ENCODE data around the gene MGST3.
A peak's percentile ranks its signal among the peaks of the same experiment; 100 is the strongest.
"Not testable (repeated sequence)": the region's sequence is repeated elsewhere in the genome, so short reads cannot be mapped to it uniquely, and the experiment has no call there.

Gene MGST3

GRCh38 chr1:165696625-165697100, 65.6 kb downstream of the MGST3 start:
- in situ Hi-C loops (cut with MboI; ENCODE audit: low pct_unique_long_range_greater_than_20kb, low sequenced_read_pairs, unreplicated experiment), result no loop called here
- DNase-seq (ENCODE audit: low spot score), result no peak
- TF ChIP-seq, protein P1, sequence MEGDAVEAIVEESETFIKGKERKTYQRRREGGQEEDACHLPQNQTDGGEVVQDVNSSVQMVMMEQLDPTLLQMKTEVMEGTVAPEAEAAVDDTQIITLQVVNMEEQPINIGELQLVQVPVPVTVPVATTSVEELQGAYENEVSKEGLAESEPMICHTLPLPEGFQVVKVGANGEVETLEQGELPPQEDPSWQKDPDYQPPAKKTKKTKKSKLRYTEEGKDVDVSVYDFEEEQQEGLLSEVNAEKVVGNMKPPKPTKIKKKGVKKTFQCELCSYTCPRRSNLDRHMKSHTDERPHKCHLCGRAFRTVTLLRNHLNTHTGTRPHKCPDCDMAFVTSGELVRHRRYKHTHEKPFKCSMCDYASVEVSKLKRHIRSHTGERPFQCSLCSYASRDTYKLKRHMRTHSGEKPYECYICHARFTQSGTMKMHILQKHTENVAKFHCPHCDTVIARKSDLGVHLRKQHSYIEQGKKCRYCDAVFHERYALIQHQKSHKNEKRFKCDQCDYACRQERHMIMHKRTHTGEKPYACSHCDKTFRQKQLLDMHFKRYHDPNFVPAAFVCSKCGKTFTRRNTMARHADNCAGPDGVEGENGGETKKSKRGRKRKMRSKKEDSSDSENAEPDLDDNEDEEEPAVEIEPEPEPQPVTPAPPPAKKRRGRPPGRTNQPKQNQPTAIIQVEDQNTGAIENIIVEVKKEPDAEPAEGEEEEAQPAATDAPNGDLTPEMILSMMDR (IDR thresholded peaks at IDR 0.05; ENCODE audit: extremely low read depth, insufficient read depth, missing control alignments), result no peak

- DNase-seq (ENCODE audit: low spot score), result no peak
- in situ Hi-C loops (cut with MboI; ENCODE audit: low pct_unique_long_range_greater_than_20kb, low sequenced_read_pairs, unreplicated experiment), result no loop called here
- TF ChIP-seq, protein P1 (IDR thresholded peaks at IDR 0.05; ENCODE audit: extremely low read depth, insufficient read depth, missing control alignments), result no peak
These were observed 66.5 kb downstream of the MGST3 start for GRCh38 chr1:165697491-165697880.

- peak; percentile 86 for DNase-seq (ENCODE audit: low spot score)
- in situ Hi-C loops (cut with MboI; ENCODE audit: low pct_unique_long_range_greater_than_20kb, low sequenced_read_pairs, unreplicated experiment), result no loop called here
- TF ChIP-seq, protein P1 (IDR thresholded peaks at IDR 0.05; ENCODE audit: extremely low read depth, insufficient read depth, missing control alignments), result peak; percentile 54
These were observed 67.1 kb downstream of the MGST3 start, which contains the start of gene ALDH9A1 for GRCh38 chr1:165697881-165698760. Gene ALDH9A1, minus strand, starts transcription at chr1:165698562. Its CDS starts 4 bp downstream, at chr1:165698558.

GRCh38 chr1:165698761-165699052, 67.7 kb downstream of the MGST3 start:
- in situ Hi-C loops (cut with MboI; ENCODE audit: low pct_unique_long_range_greater_than_20kb, low sequenced_read_pairs, unreplicated experiment), result no loop called here
- no peak for DNase-seq (ENCODE audit: low spot score)
- TF ChIP-seq, protein P1 (IDR thresholded peaks at IDR 0.05; ENCODE audit: extremely low read depth, insufficient read depth, missing control alignments), result no peak

DNA sequence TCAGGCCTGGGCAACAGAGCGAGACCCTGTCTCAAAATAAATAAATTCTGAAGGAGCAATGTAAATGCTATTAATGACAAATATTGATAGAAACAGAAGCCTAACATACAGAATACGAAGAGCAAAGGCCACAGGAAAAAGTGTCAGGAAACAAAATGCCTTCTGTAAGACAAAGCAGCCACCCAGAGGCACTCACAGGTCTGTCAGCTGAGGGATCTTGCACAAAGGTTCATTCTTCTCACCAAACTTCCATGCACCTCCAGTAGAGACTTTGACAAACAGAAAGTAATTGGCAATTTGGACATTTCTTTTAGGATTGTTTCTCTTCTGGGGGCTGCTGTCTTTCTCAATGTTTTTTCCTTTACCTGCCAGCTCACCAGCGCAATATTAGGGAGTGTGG, 68.5 kb downstream of the MGST3 start:
- TF ChIP-seq, protein P1 (IDR thresholded peaks at IDR 0.05; ENCODE audit: extremely low read depth, insufficient read depth, missing control alignments), result no peak
- no peak for DNase-seq (ENCODE audit: low spot score)
- in situ Hi-C loops (cut with MboI; ENCODE audit: low pct_unique_long_range_greater_than_20kb, low sequenced_read_pairs, unreplicated experiment), result no loop called here

- DNase-seq (ENCODE audit: low spot score), result not testable (repeated sequence)
- in situ Hi-C loops (cut with MboI; ENCODE audit: low pct_unique_long_range_greater_than_20kb, low sequenced_read_pairs, unreplicated experiment), result loop anchor here (25.0 kb wide), 1 partner anchor 315 kb away; no protein-coding TSS in a partner anchor
These were observed 70.9 kb downstream of the MGST3 start for GRCh38 chr1:165701922-165702321.

GRCh38 chr1:165703648-165704047, 72.6 kb downstream of the MGST3 start:
- TF ChIP-seq, protein P1 (IDR thresholded peaks at IDR 0.05; ENCODE audit: extremely low read depth, insufficient read depth, missing control alignments), result no peak
- no peak for DNase-seq (ENCODE audit: low spot score)
- in situ Hi-C loops (cut with MboI; ENCODE audit: low pct_unique_long_range_greater_than_20kb, low sequenced_read_pairs, unreplicated experiment), result loop anchor here (25.0 kb wide), 1 partner anchor 316 kb away; no protein-coding TSS in a partner anchor

Data from GM13977 (cell line).